Trophoblast cell (in vitro differentiated cells and primary cell): ENCODE measurements around the gene DGKD.

ENCODE experiments used
- DNase-seq, 2 donors: peaks; one replicate each; pipeline ENCODE4 v3.0.0-alpha.2; 2016
- H2AFZ ChIP-seq: 2 replicates; pipeline ENCODE4 v1.6.1; 2013; ENCODE audit warnings: low read length, moderate library complexity, mild to moderate bottlenecking; ENCODE audit not compliant: insufficient read depth, poor library complexity
- H2AK5ac ChIP-seq: 2 replicates; pipeline ENCODE4 v1.6.1; 2013; ENCODE audit warnings: mild to moderate bottlenecking, low read length
- H2BK120ac ChIP-seq: 2 replicates; pipeline ENCODE4 v1.6.1; 2013; ENCODE audit warnings: low read length, mild to moderate bottlenecking, moderate library complexity; ENCODE audit not compliant: insufficient read depth, poor library complexity
- H2BK12ac ChIP-seq: 2 replicates; pipeline ENCODE4 v1.6.1; 2013; ENCODE audit warnings: mild to moderate bottlenecking, low read length, moderate library complexity
- H2BK5ac ChIP-seq: 2 replicates; pipeline ENCODE4 v1.6.1; 2013; ENCODE audit warnings: low read length, low read depth, moderate library complexity, mild to moderate bottlenecking; ENCODE audit not compliant: poor library complexity
- H3K14ac ChIP-seq: 2 replicates; pipeline ENCODE4 v1.6.1; 2013; ENCODE audit warnings: mild to moderate bottlenecking, low read length
- H3K18ac ChIP-seq: 2 replicates; pipeline ENCODE4 v1.6.1; 2013; ENCODE audit warnings: mild to moderate bottlenecking, low read length
- H3K23ac ChIP-seq: 2 replicates; pipeline ENCODE4 v1.6.1; 2013; ENCODE audit warnings: low read length
- H3K27ac ChIP-seq: 2 replicates; pipeline ENCODE4 v1.5.1; 2013; ENCODE audit warnings: low read depth, mild to moderate bottlenecking, inconsistent platforms, low read length, moderate library complexity
- H3K27me3 ChIP-seq: 2 replicates; pipeline ENCODE4 v1.6.1; 2013; ENCODE audit warnings: inconsistent platforms, mild to moderate bottlenecking, low read length, moderate library complexity; ENCODE audit not compliant: insufficient read depth
- H3K36me3 ChIP-seq, 2 experiments: 1 replicate in 1 of 2; 2 replicates in 1 of 2; pipeline ENCODE4 v1.6.1; 2013; ENCODE audit warnings: low read length in 2 of 2, mild to moderate bottlenecking in 2 of 2, moderate library complexity in 1 of 2; ENCODE audit not compliant: insufficient read depth in 2 of 2, control insufficient read depth in 1 of 2
- H3K4ac ChIP-seq: 2 replicates; pipeline ENCODE4 v1.6.1; 2013; ENCODE audit warnings: low read depth, mild to moderate bottlenecking, low read length, moderate library complexity
- H3K4me1 ChIP-seq, 2 experiments: 1 replicate in 1 of 2; 2 replicates in 1 of 2; pipeline ENCODE4 v1.6.1; 2013; ENCODE audit warnings: low read length in 2 of 2, mild to moderate bottlenecking in 2 of 2, moderate library complexity in 1 of 2; ENCODE audit not compliant: insufficient read depth in 2 of 2, control insufficient read depth in 1 of 2
- H3K4me2 ChIP-seq: 2 replicates; pipeline ENCODE4 v1.6.1; 2013; ENCODE audit warnings: inconsistent platforms, mild to moderate bottlenecking, low read length, moderate library complexity
- H3K4me3 ChIP-seq: 2 replicates; pipeline ENCODE4 v1.5.1; 2013; ENCODE audit warnings: mild to moderate bottlenecking, low read depth, low read length, inconsistent platforms
- H3K79me1 ChIP-seq: one replicate; pipeline ENCODE4 v1.6.1; 2013; ENCODE audit warnings: low read length
- H3K79me2 ChIP-seq: 2 replicates; pipeline ENCODE4 v1.6.1; 2013; ENCODE audit warnings: low read length, mild to moderate bottlenecking; ENCODE audit not compliant: control insufficient read depth, insufficient read depth, poor library complexity
- H3K9ac ChIP-seq: 2 replicates; pipeline ENCODE4 v1.6.1; 2013; ENCODE audit warnings: mild to moderate bottlenecking, low read length
- H3K9me3 ChIP-seq: 2 replicates; pipeline ENCODE4 v1.6.1; 2013; ENCODE audit warnings: low read depth, mild to moderate bottlenecking, control low read depth, inconsistent platforms, low read length; ENCODE audit not compliant: insufficient read depth
- H4K12ac ChIP-seq: 2 replicates; pipeline ENCODE4 v1.6.1; 2013; ENCODE audit warnings: low read depth, mild to moderate bottlenecking, low read length, moderate library complexity
- H4K8ac ChIP-seq: 2 replicates; pipeline ENCODE4 v1.6.1; 2013; ENCODE audit warnings: low read depth, mild to moderate bottlenecking, low read length, moderate library complexity
- H4K91ac ChIP-seq: one replicate; pipeline ENCODE4 v1.6.1; 2013; ENCODE audit warnings: low read depth, mild to moderate bottlenecking, low read length, moderate library complexity
- WGBS: extraction: QIAGEN DNeasy Blood & Tissue Kit; methylation state at CpG from one replicate; pipeline ENCODE4 v1.1.7; 2013; ENCODE audit warnings: missing lambda C conversion rate; ENCODE audit not compliant: insufficient read length, insufficient coverage; ENCODE audit errors: extremely low coverage; 5-methylcytosine and 5-hydroxymethylcytosine counted together

Gene DGKD

GRCh38 chr2:233480490-233481202 is 126.4 kb downstream of the DGKD start:
- Histone ChIP-seq H2BK12ac (no peak overlapping the region), H4K8ac (no peak overlapping the region), H4K12ac (no peak overlapping the region), H3K79me1 (no peaks in the 10 kb centered on the region), H3K27me3 (no peaks in the 10 kb centered on the region), H3K4me3 (no peak overlapping the region), H4K91ac (no peak overlapping the region), H3K18ac (no peak overlapping the region), H3K4me1 (peaks cover 3 to 4% of the 10 kb centered on the region in 2 experiments), H2BK5ac (no peak overlapping the region), H3K27ac (no peak overlapping the region), H3K9me3 (no peaks in the 10 kb centered on the region), H2AFZ (no peak overlapping the region), H3K23ac (no peak overlapping the region), H3K9ac (no peak overlapping the region), H3K4ac (no peak overlapping the region), H3K36me3 (peaks cover 29 to 34% of the 10 kb centered on the region in 2 experiments), H3K4me2 (no peak overlapping the region), H3K14ac (peak overlapping the region; percentile 12), H2AK5ac (no peak overlapping the region), H2BK120ac (no peak overlapping the region), H3K79me2 (peaks cover 2% of the 10 kb centered on the region)
- no peak for DNase-seq
- no CpG with 5 or more reads among the region's 21 CpGs for WGBS

GRCh38 chr2:233481368-233482142 is 127.3 kb downstream of the DGKD start:
- H3K4me1 ChIP-seq, result peaks cover 3 to 7% of the 10 kb centered on the region in 2 experiments
- H3K4me3 ChIP-seq, result no peak overlapping the region
- H3K79me1 ChIP-seq, result no peaks in the 10 kb centered on the region
- H2BK120ac ChIP-seq, result no peak overlapping the region
- H3K4me2 ChIP-seq, result peak overlapping the region; percentile 20
- no peak for DNase-seq
- H3K23ac ChIP-seq, result no peak overlapping the region
- H2AK5ac ChIP-seq, result no peak overlapping the region
- H3K27me3 ChIP-seq, result no peaks in the 10 kb centered on the region
- H2BK5ac ChIP-seq, result no peak overlapping the region
- no peak overlapping the region for H4K8ac ChIP-seq
- H3K36me3 ChIP-seq, result peaks cover 24 to 34% of the 10 kb centered on the region in 2 experiments
- H3K9ac ChIP-seq, result no peak overlapping the region
- no peaks in the 10 kb centered on the region for H3K9me3 ChIP-seq
- peaks cover 2% of the 10 kb centered on the region for H3K79me2 ChIP-seq
- no peak overlapping the region for H3K27ac ChIP-seq
- no peak overlapping the region for H3K4ac ChIP-seq
- H2BK12ac ChIP-seq, result no peak overlapping the region
- H3K18ac ChIP-seq, result no peak overlapping the region
- no peak overlapping the region for H4K12ac ChIP-seq
- WGBS, result no CpG with 5 or more reads among the region's 22 CpGs
- H4K91ac ChIP-seq, result no peak overlapping the region
- no peak overlapping the region for H3K14ac ChIP-seq
- H2AFZ ChIP-seq, result no peak overlapping the region

GRCh38 chr2:233482616-233483015 is 128.3 kb downstream of the DGKD start:
- Histone ChIP-seq H3K23ac (no peak overlapping the region), H4K8ac (no peak overlapping the region), H4K91ac (no peak overlapping the region), H3K4me1 (peaks cover 5 to 10% of the 10 kb centered on the region in 2 experiments), H3K27ac (no peak overlapping the region), H3K79me2 (peaks cover 2% of the 10 kb centered on the region), H3K14ac (no peak overlapping the region), H3K4me2 (no peak overlapping the region), H3K4me3 (no peak overlapping the region), H2BK12ac (no peak overlapping the region), H3K9me3 (no peaks in the 10 kb centered on the region), H3K9ac (no peak overlapping the region), H4K12ac (no peak overlapping the region), H3K18ac (no peak overlapping the region), H2AK5ac (no peak overlapping the region), H2BK120ac (no peak overlapping the region), H2AFZ (no peak overlapping the region), H3K27me3 (no peaks in the 10 kb centered on the region), H3K36me3 (peaks cover 14 to 25% of the 10 kb centered on the region in 2 experiments), H3K4ac (no peak overlapping the region), H3K79me1 (peaks cover 3% of the 10 kb centered on the region), H2BK5ac (no peak overlapping the region)
- no CpG with 5 or more reads among the region's 5 CpGs for WGBS
- DNase-seq, result no peak

- Histone ChIP-seq H4K8ac (no peak overlapping the region), H2AFZ (no peak overlapping the region), H4K91ac (no peak overlapping the region), H4K12ac (no peak overlapping the region), H2BK12ac (no peak overlapping the region), H3K4ac (no peak overlapping the region), H3K36me3 (peaks cover 12 to 20% of the 10 kb centered on the region in 2 experiments), H2BK5ac (no peak overlapping the region), H3K27ac (no peak overlapping the region), H3K9ac (no peak overlapping the region), H3K18ac (no peak overlapping the region), H3K23ac (no peak overlapping the region), H2BK120ac (no peak overlapping the region), H3K79me1 (peaks cover 3% of the 10 kb centered on the region), H3K9me3 (no peaks in the 10 kb centered on the region), H3K4me3 (no peak overlapping the region), H3K4me2 (no peak overlapping the region), H3K79me2 (peaks cover under 1% of the 10 kb centered on the region), H3K4me1 (peaks cover 5 to 10% of the 10 kb centered on the region in 2 experiments), H3K27me3 (no peaks in the 10 kb centered on the region), H3K14ac (no peak overlapping the region), H2AK5ac (no peak overlapping the region)
- no peak for DNase-seq
- WGBS, result no CpG with 5 or more reads among the region's 15 CpGs
These were observed 131.4 kb downstream of the DGKD start for GRCh38 chr2:233485726-233486125.
